ENCODE measurements around the gene ASTN2.

GRCh38 chr9:116437411-116438370 is 977.2 kb downstream of the ASTN2 start:
- TF ChIP-seq ZNF274 (IDR thresholded peaks at IDR 0.05; ENCODE audit: low read depth, low read length) (no peak), YY1 (IDR thresholded peaks at IDR 0.05; ENCODE audit: insufficient read depth, insufficient read length) (no peak), SUZ12 (IDR thresholded peaks at IDR 0.05; ENCODE audit: extremely low read depth, insufficient read depth, insufficient read length) (no peak)

All from NT2/D1 (cell line).